ENCODE results near the gene CLCN7.
A peak's percentile ranks its signal among the peaks of the same experiment; 100 is the strongest.

Gene CLCN7

GRCh38 chr16:1468426-1468810 lies 6.4 kb downstream of the CLCN7 start:
- ATAC-seq (replicated peaks) (no peak), DNase-seq (no peak)
- Mint-ChIP-seq H3K4me3 (no peak overlapping the region), H3K9me3 (no peaks in the 10 kb centered on the region), H3K27ac (no peak overlapping the region), H3K27me3 (no peaks in the 10 kb centered on the region), H3K36me3 (peaks cover 4 to 23% of the 10 kb centered on the region in 2 donors), H3K4me1 (peaks cover 39 to 55% of the 10 kb centered on the region in 2 donors)

DNA sequence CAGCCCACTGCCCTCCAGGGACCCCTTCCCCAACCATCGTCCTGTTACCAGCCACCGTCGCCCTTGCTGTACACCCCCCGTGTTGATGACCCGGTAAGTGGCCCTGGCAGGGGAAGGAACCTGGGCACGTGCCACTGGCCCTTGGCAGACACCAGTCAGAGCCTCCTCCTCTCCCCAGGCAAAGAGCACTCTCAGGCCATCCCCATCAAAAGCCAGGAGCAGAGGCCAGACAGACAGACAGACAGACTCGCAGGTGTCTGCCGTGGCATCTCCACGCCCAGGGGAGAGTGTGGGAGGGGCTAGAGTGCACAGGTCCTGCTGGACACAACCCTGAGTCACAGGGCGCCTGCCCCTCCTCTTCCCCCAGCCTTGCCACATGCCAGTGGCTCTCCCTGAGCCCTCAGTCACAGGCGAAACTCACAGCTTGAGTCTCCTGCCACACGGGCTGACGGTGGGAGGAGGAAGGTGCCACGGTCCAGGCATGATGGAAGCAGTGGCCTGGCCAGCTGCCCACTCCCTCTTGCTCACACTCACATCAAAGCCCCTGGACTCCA lies 7.8 kb downstream of the CLCN7 start:
- Mint-ChIP-seq H3K27ac (peak overlapping the region; percentile 75), H3K9me3 (no peaks in the 10 kb centered on the region), H3K36me3 (peaks cover 11 to 29% of the 10 kb centered on the region in 2 donors), H3K4me1 (peaks cover 31 to 41% of the 10 kb centered on the region in 2 donors), H3K27me3 (no peaks in the 10 kb centered on the region), H3K4me3 (no peak overlapping the region)
- no peak for ATAC-seq (replicated peaks)
- no peak for DNase-seq

- no peak for ATAC-seq (replicated peaks)
- Mint-ChIP-seq H3K27me3 (no peaks in the 10 kb centered on the region), H3K36me3 (peaks cover 15 to 33% of the 10 kb centered on the region in 2 donors), H3K4me1 (peaks cover 22 to 31% of the 10 kb centered on the region in 2 donors), H3K27ac (peak overlapping the region; percentile 57), H3K4me3 (no peak overlapping the region), H3K9me3 (no peaks in the 10 kb centered on the region)
- no peak for DNase-seq
Observed at GRCh38 chr16:1466054-1466453, 8.8 kb downstream of the CLCN7 start.

DNA sequence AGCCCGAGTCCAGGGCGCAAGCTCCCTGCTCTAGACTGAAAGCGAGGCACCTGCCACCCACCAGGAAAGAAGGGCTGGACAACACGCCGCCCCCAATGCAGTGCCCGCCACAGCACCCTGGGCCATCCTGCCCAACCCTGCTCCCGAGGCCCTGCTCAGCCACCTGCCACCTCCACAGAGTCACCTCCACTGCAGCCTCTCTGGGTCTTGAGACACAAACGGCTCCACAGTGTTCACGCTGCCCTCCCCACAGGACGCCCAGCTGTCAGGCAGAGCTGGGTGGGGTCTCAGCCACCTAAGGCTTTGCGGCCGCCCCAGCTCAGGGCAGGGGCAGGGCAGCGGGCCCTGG lies 9.3 kb downstream of the CLCN7 start:
- DNase-seq: no peak
- peaks cover 17 to 26% of the 10 kb centered on the region in 2 donors for H3K4me1 Mint-ChIP-seq
- no peak overlapping the region for H3K4me3 Mint-ChIP-seq
- no peaks in the 10 kb centered on the region for H3K27me3 Mint-ChIP-seq
- H3K9me3 Mint-ChIP-seq: no peaks in the 10 kb centered on the region
- peaks cover 18 to 34% of the 10 kb centered on the region in 2 donors for H3K36me3 Mint-ChIP-seq
- ATAC-seq (replicated peaks): no peak
- H3K27ac Mint-ChIP-seq: peak overlapping the region; percentile 54

DNA sequence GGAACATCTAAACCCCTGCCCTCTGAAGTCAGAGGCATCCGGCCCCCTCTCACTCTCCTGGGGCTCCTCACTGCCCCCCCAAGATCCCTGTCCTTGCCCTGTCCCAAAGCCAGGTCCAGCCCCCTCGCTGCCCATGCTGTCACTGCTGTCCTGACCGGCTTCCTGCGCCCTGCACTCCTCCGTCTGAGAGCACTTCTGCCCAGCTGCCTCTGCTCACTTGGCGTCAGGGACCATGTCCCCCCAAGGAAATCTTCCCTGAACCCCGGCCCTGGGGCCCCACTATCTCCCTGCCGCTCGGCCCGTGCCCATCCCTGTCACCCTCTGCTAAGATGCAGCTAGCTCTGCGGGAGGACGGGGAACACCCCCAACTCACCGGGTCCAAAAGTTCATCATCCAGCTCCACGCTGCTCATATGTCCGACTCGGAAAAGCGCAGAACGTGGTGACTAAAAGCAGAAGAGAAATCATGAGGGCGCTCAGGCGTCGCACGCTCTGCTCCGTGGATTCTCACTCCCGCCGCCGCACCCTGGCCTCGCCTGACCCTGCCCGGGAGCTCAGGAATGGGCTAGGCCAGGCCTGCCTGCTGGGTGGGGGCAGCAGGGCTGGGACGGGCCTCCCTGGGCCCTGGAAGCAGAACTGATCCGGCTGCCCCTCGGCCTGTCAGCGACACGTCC lies 9.8 kb downstream of the CLCN7 start:
- Mint-ChIP-seq H3K27ac (peak overlapping the region; percentile 60), H3K9me3 (no peaks in the 10 kb centered on the region), H3K4me1 (peaks cover 17 to 23% of the 10 kb centered on the region in 2 donors), H3K4me3 (no peak overlapping the region), H3K36me3 (peaks cover 18 to 39% of the 10 kb centered on the region in 2 donors), H3K27me3 (no peaks in the 10 kb centered on the region)
- ATAC-seq (replicated peaks) (no peak), DNase-seq (no peak)

DNA sequence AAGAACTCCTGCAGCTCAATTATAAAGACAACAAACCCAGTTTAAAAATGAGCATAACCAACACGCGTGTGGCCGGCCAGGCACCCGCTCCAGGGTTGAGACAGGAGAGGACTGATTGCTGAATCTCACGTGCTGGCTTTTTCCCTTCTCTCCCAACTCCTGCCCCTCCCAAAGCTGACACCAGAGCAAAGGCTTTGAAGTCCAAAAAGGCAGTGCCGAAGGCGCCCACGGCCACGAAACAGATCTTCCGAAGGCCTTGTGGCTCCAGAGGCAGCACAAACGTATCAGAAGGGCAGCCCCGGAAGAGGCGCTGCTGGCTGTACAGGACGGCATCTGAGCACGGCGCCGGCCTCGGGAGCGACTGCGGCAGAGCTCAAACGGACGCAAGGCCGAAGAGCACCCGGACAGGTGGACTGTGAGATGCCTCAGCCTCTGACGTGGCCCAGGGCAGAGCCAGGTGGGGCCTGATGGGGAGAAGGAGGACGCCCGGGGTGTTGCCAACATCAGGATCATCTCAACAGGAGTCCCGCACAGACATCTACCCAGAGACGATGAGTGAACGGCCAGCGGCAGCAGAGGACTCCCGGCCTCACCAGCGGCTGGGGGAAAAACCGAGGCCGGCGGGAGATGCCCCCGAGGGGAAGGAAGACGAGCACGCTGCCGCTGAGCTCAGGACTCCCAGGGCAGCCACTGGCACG lies 10.5 kb downstream of the CLCN7 start:
- Mint-ChIP-seq H3K27ac (no peak overlapping the region), H3K4me3 (no peak overlapping the region), H3K27me3 (no peaks in the 10 kb centered on the region), H3K36me3 (peaks cover 21 to 44% of the 10 kb centered on the region in 2 donors), H3K4me1 (peaks cover 16 to 22% of the 10 kb centered on the region in 2 donors), H3K9me3 (no peaks in the 10 kb centered on the region)
- ATAC-seq (replicated peaks): no peak
- no peak for DNase-seq

DNA sequence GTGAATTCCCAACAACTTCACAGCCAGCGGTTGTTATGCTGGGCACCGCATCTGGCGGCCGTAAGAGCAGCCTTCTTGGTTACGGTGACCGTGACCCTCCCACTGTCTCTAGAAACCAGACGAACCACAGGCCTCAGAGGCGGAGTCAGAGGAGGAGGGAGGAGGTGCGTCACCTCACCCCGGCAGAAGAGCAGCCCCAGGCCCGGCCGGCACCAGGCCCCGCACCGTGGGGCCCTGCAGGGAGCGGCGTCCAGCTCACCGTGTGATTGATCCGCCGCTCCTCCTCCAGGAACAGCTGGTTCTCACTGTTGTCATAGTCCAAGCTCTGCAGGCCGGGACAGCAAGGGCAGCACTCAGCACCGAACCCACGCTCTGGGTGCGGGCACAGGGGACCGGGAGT lies 13.7 kb downstream of the CLCN7 start:
- H3K4me3 Mint-ChIP-seq: no peak overlapping the region
- no peaks in the 10 kb centered on the region for H3K9me3 Mint-ChIP-seq
- H3K36me3 Mint-ChIP-seq: peaks cover 33 to 45% of the 10 kb centered on the region in 2 donors
- no peaks in the 10 kb centered on the region for H3K27me3 Mint-ChIP-seq
- DNase-seq (no peak), ATAC-seq (replicated peaks) (no peak)
- H3K4me1 Mint-ChIP-seq: peaks cover 24 to 26% of the 10 kb centered on the region in 2 donors
- H3K27ac Mint-ChIP-seq: no peak overlapping the region

DNA sequence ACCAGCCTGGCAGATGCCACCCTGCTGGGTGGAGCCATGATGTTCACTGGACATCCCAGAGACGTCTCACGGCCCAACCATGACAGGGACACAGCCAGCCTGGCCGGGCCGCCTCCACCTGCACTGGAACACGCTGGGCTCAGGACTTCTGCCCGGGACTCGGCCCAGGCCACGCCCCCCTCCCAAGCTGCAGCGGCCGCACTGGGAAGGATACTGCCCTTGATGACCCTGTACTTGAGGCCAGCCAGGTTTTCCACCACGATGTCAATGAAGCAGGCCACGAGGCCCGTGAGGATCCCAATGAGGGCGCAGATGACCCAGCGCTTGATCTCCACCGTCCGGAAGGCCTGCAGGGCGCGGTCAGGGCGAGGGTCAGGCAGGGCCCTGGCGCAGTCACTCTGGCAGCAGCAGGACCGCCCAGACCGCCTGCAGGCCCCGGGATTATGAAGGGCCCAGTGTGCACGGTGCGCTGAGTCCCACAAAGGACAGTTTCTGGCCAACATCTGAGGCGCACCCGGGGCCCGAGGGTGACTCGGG lies 14.2 kb downstream of the CLCN7 start:
- DNase-seq (no peak), ATAC-seq (replicated peaks) (no peak)
- Mint-ChIP-seq H3K4me1 (peaks cover 24 to 26% of the 10 kb centered on the region in 2 donors), H3K4me3 (no peak overlapping the region), H3K27ac (peak overlapping the region; percentile 93), H3K36me3 (peaks cover 34 to 45% of the 10 kb centered on the region in 2 donors), H3K27me3 (no peaks in the 10 kb centered on the region), H3K9me3 (no peaks in the 10 kb centered on the region)

DNA sequence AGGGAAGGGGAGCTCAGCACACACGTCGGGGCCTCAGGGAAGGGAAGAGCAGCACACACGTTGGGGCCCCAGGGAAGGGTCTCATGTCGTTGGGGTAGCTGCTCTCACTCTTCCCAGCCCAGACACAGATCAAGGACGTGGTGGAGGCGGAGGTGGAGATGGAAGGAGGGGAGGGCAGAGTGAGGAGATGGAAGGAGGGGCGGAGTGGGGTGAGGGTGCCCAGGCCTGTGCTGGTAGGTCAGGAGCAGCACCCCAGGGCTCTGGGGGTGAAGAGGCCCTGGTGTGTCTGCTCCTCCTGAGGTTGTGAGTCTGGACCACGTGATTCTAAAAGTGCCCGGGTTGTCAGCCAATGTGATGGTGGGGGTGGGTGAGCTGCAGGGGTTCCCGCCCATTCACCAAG lies 14.9 kb downstream of the CLCN7 start:
- H3K9me3 Mint-ChIP-seq: no peaks in the 10 kb centered on the region
- no peak overlapping the region for H3K4me3 Mint-ChIP-seq
- peak overlapping the region; percentile 93 for H3K27ac Mint-ChIP-seq
- H3K4me1 Mint-ChIP-seq: peaks cover 23 to 26% of the 10 kb centered on the region in 2 donors
- DNase-seq (no peak), ATAC-seq (replicated peaks) (no peak)
- H3K27me3 Mint-ChIP-seq: no peaks in the 10 kb centered on the region
- peaks cover 37 to 47% of the 10 kb centered on the region in 2 donors for H3K36me3 Mint-ChIP-seq

GRCh38 chr16:1458977-1459341 lies 15.9 kb downstream of the CLCN7 start:
- peak overlapping the region; percentile 99 for H3K27ac Mint-ChIP-seq
- no peaks in the 10 kb centered on the region for H3K27me3 Mint-ChIP-seq
- H3K4me3 Mint-ChIP-seq: peak overlapping the region; percentile 72 to 75
- DNase-seq (peak; percentile 76), ATAC-seq (replicated peaks) (peak; percentile 95 to 96)
- peaks cover 19 to 26% of the 10 kb centered on the region in 2 donors for H3K4me1 Mint-ChIP-seq
- no peaks in the 10 kb centered on the region for H3K9me3 Mint-ChIP-seq
- peaks cover 38 to 50% of the 10 kb centered on the region in 2 donors for H3K36me3 Mint-ChIP-seq

GRCh38 chr16:1458336-1458976 lies 16.4 kb downstream of the CLCN7 start:
- H3K9me3 Mint-ChIP-seq: no peaks in the 10 kb centered on the region
- H3K4me1 Mint-ChIP-seq: peaks cover 19 to 26% of the 10 kb centered on the region in 2 donors
- peak overlapping the region; percentile 99 for H3K27ac Mint-ChIP-seq
- ATAC-seq (replicated peaks) (peak; percentile 76 to 81), DNase-seq (peak; percentile 48)
- H3K27me3 Mint-ChIP-seq: no peaks in the 10 kb centered on the region
- H3K4me3 Mint-ChIP-seq: peak overlapping the region; percentile 72 to 75
- peaks cover 41 to 51% of the 10 kb centered on the region in 2 donors for H3K36me3 Mint-ChIP-seq

DNA sequence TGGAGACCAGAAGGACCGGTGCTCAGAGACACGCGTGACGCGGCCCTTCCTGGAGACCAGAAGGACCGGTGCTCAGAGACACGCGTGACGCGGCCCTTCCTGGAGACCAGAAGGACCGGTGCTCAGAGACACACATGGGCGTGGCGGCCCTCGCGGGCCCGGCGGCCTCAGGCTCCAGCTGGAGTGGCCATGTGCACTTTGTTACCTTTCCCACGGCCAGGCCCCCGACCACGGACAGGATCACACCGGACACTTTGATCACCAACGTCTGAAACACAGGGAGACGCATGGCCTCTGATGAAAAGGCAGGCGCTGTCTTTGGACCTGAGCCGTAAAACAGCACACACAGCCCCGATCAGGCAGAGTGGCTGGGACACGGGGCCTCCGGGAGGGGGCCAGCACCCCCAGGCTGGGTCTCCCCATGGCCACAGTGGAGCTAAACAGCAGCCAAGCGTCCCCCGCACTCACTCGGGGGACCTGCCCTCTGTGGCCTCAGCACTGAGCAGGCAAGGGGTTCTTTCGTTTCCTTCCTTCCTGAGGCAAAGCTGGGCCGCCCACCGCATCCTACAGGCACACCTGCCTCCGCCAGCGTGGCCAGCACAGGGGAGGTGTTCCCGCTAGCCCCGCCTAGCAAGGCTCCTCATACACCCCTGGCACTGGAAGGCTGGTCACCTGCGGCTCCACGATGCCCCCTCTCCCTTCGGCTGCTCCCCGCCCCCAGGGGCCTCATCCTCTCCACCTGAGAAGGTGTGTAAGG lies 17.2 kb downstream of the CLCN7 start:
- ATAC-seq (replicated peaks): peak in 1 of 2 donors; percentile 35
- peaks cover 19 to 26% of the 10 kb centered on the region in 2 donors for H3K4me1 Mint-ChIP-seq
- DNase-seq: no peak
- H3K4me3 Mint-ChIP-seq: no peak overlapping the region
- H3K36me3 Mint-ChIP-seq: peaks cover 42 to 45% of the 10 kb centered on the region in 2 donors
- H3K27ac Mint-ChIP-seq: peak overlapping the region; percentile 99
- H3K9me3 Mint-ChIP-seq: no peaks in the 10 kb centered on the region
- H3K27me3 Mint-ChIP-seq: no peaks in the 10 kb centered on the region

DNA sequence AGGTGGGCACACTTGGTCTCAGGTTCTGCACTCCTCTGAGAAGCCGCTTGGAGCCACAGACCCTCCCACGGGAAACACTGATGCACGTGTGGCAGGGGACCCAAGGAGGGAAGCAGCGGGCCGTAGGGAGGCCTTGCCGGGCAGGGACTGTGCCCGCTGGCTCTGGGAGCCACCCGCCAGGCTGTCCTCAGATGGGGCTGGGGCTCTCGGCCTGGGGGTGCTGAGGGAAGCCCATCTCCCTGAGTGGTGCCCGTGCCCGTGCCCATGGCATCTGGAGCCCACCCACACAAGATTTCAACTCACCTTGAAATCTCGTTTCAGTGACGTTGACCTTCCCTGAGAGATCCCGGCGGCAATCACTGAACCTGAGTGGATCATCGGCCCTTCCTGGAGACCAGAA lies 17.9 kb downstream of the CLCN7 start:
- no peaks in the 10 kb centered on the region for H3K9me3 Mint-ChIP-seq
- ATAC-seq (replicated peaks) (no peak), DNase-seq (no peak)
- no peaks in the 10 kb centered on the region for H3K27me3 Mint-ChIP-seq
- H3K4me3 Mint-ChIP-seq: no peak overlapping the region
- peaks cover 19 to 26% of the 10 kb centered on the region in 2 donors for H3K4me1 Mint-ChIP-seq
- peaks cover 40 to 45% of the 10 kb centered on the region in 2 donors for H3K36me3 Mint-ChIP-seq
- no peak overlapping the region for H3K27ac Mint-ChIP-seq

Data from stimulated activated naive B cell treated with anti-CD40 and anti-IgM and Interleukin-4, amounts not matched to agents 10 μg/mL and 1 μg/mL and 100 μg/mL, for 72 hours (primary cell).